Esophagus muscularis mucosa (tissue), 4 donors: ENCODE measurements around the gene CHRM4. TPM values are rescaled to one million over a fixed set of nuclear protein-coding genes. Genes with fewer than 3 reads are reported as not detected.

Experiments used
- DNase-seq: peaks from one replicate; pipeline ENCODE4 v3.0.0-alpha.2; 2017; ENCODE audit errors: extremely low spot score
- H3K27ac ChIP-seq, 4 donors: fragments of 200-600 bp; sonication (generic); replicated peaks in 1 of 4; 1 replicate in 3 of 4; 2 replicates in 1 of 4; pipeline ENCODE4 v1.5.1; 2016 to 2019; ENCODE audit warnings: mild to moderate bottlenecking in 1 of 4
- H3K27me3 ChIP-seq, 4 donors: fragments of 200-600 bp; sonication (generic); one replicate each; pipeline versions ENCODE4 v1.5.1 to v1.6.0; 2016 to 2019
- H3K36me3 ChIP-seq, 4 donors: fragments of 200-600 bp; sonication (generic); one replicate each; pipeline ENCODE4 v1.5.1; 2016 to 2019
- H3K4me1 ChIP-seq, 4 donors: fragments of 200-600 bp; sonication (generic); one replicate each; pipeline ENCODE4 v1.5.1; 2016 to 2019
- H3K4me3 ChIP-seq, 4 donors: fragments of 200-600 bp; sonication (generic); 1 replicate in 2 of 4; 2 replicates in 2 of 4; pipeline ENCODE4 v1.5.1; 2016 to 2019; ENCODE audit warnings: mild to moderate bottlenecking in 4 of 4, moderate library complexity in 1 of 4
- H3K9me3 ChIP-seq, 4 donors: fragments of 200-600 bp; sonication (generic); 1 replicate in 3 of 4; 2 replicates in 1 of 4; pipeline ENCODE4 v1.5.1; 2016 to 2019
- CTCF ChIP-seq, 3 experiments: fragments of 200-600 bp in 2 of 3; fragments of 450-650 bp in 1 of 3; sonication (generic) in 2 of 3; IDR thresholded peaks; one replicate each; pipeline ENCODE4 v1.5.1; 2017 to 2019; ENCODE audit warnings: antibody characterized with exemption in 3 of 3, mild to moderate bottlenecking in 2 of 3, moderate library complexity in 1 of 3
- EP300 ChIP-seq: sonication (generic); formaldehyde crosslinking; IDR thresholded peaks from one replicate; pipeline ENCODE4 v1.6.1; 2017; ENCODE audit warnings: antibody characterized with exemption
- POLR2A ChIP-seq: fragments of 450-650 bp; IDR thresholded peaks from one replicate; pipeline ENCODE4 v1.6.1; 2017; ENCODE audit warnings: antibody characterized with exemption, moderate library complexity, mild to moderate bottlenecking, low read depth
- POLR2AphosphoS5 ChIP-seq, 2 donors: sonication (generic); formaldehyde crosslinking; IDR thresholded peaks; one replicate each; pipeline ENCODE4 v1.6.1; 2017; ENCODE audit warnings: antibody characterized with exemption in 2 of 2
- WGBS: methylation state at CpG from one replicate; pipeline ENCODE4 v1.1.5; 2018; 5-methylcytosine and 5-hydroxymethylcytosine counted together
- intact Hi-C: fragments of 100-400 bp; cut with DNase I; formaldehyde crosslinking; loops from one replicate; pipeline ENCODE4 v1.15.1; 2023
- total RNA-seq, 4 donors: library from RNA; depleted of rRNA; stranded (reverse); fragments of >200 nt; gene quantifications; one replicate each; pipeline versions ENCODE4 v1.1.0 to v1.2.1, GENCODE V29; 2016

The CHRM4 gene
- total RNA-seq, 4 donors from 2014 or later = 0.34 to 1.5 (median 1.0) TPM

GRCh38 chr11:46407635-46408034, 16.1 kb upstream of the CHRM4 start:
- no peak for DNase-seq
- peaks cover 32 to 94% (median 73%) of the 10 kb centered on the region in 4 donors for H3K36me3 ChIP-seq
- H3K27ac ChIP-seq = no peak overlapping the region
- H3K27me3 ChIP-seq = no peaks in the 10 kb centered on the region
- no peak for TF ChIP-seq EP300
- TF ChIP-seq POLR2AphosphoS5 (IDR thresholded peaks at IDR 0.05) = no peak
- TF ChIP-seq CTCF (IDR thresholded peaks at IDR 0.05) = no peak
- TF ChIP-seq POLR2A = no peak
- intact Hi-C loops = no loop called here
- no peak overlapping the region for H3K4me3 ChIP-seq
- no peaks in the 10 kb centered on the region for H3K9me3 ChIP-seq
- H3K4me1 ChIP-seq = peaks cover 12 to 23% (median 17%) of the 10 kb centered on the region in 4 donors
- 85% methylated on average over 10 of the region's 10 CpGs for WGBS

GRCh38 chr11:46404476-46405017, 13.0 kb upstream of the CHRM4 start:
- WGBS = 86% methylated on average over 5 of the region's 5 CpGs
- DNase-seq = no peak

GRCh38 chr11:46402957-46403902, 11.7 kb upstream of the CHRM4 start:
- H3K27me3 ChIP-seq = no peaks in the 10 kb centered on the region
- no peak overlapping the region for H3K4me3 ChIP-seq
- no peaks in the 10 kb centered on the region for H3K9me3 ChIP-seq
- no peak overlapping the region for H3K27ac ChIP-seq
- TF ChIP-seq EP300 (no peak), POLR2A (no peak), CTCF (IDR thresholded peaks at IDR 0.05) (no peak), POLR2AphosphoS5 (IDR thresholded peaks at IDR 0.05) (no peak)
- no peak for DNase-seq
- H3K4me1 ChIP-seq = peaks cover 12 to 23% (median 17%) of the 10 kb centered on the region in 4 donors
- intact Hi-C loops = no loop called here
- WGBS = 74% methylated on average over 6 of the region's 6 CpGs
- peaks cover 18 to 85% (median 69%) of the 10 kb centered on the region in 4 donors for H3K36me3 ChIP-seq

More at GRCh38 chr11:46404476-46405017, 13.0 kb upstream of the CHRM4 start:
- intact Hi-C loops = no loop called here
- Histone ChIP-seq H3K36me3 (peaks cover 30 to 87% (median 72%) of the 10 kb centered on the region in 4 donors), H3K4me1 (peaks cover 12 to 23% (median 17%) of the 10 kb centered on the region in 4 donors), H3K9me3 (no peaks in the 10 kb centered on the region), H3K27me3 (no peaks in the 10 kb centered on the region), H3K4me3 (no peak overlapping the region), H3K27ac (no peak overlapping the region)
- TF ChIP-seq POLR2AphosphoS5 (IDR thresholded peaks at IDR 0.05) (no peak), CTCF (IDR thresholded peaks at IDR 0.05) (no peak), POLR2A (no peak), EP300 (no peak)

DNA sequence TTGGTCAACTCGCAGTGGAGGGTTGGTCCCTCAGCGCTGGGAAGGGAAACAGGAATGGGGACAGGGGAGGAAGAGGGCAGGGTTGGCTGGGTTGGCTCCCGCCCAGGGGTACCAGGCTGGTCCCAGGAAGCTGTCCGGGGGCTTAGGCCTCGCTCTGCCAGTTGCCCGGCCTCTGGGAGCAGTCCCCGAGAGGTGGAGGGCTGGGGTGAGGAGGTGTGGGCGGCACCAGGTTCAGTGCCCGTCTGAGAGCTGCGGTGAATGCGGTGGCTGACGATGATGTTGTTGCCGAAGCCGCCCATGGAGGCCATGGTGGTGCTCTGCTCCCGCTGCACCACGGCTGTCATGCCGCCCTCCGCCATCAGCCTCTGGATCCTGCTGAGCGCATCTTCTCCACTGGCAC, 6.0 kb upstream of the CHRM4 start:
- Histone ChIP-seq H3K9me3 (no peaks in the 10 kb centered on the region), H3K27me3 (peaks cover 0 to 9% (median 1%) of the 10 kb centered on the region in 4 donors), H3K27ac (no peak overlapping the region), H3K4me3 (no peak overlapping the region), H3K4me1 (peaks cover 4 to 9% (median 9%) of the 10 kb centered on the region in 4 donors), H3K36me3 (peaks cover 18 to 56% (median 46%) of the 10 kb centered on the region in 4 donors)
- DNase-seq = no peak
- TF ChIP-seq CTCF (IDR thresholded peaks at IDR 0.05) (no peak), POLR2A (no peak), POLR2AphosphoS5 (IDR thresholded peaks at IDR 0.05) (no peak), EP300 (no peak)
- intact Hi-C loops = no loop called here
- 97% methylated on average over 19 of the region's 19 CpGs for WGBS
